Nephron progenitor cell (in vitro differentiated cells): ENCODE data around the gene GPR26.

Source experiments
- DNase-seq: peaks from one replicate; pipeline ENCODE4 v3.0.0; 2021
- H3K27ac Mint-ChIP-seq: 2 replicates; pipeline ENCODE4 v1.8.0; 2021; ENCODE audit warnings: mild to moderate bottlenecking, moderate library complexity, mixed read lengths
- H3K27me3 Mint-ChIP-seq: 2 replicates; pipeline ENCODE4 v1.8.0; 2021; ENCODE audit warnings: mild to moderate bottlenecking, low read depth, mixed read lengths; ENCODE audit not compliant: poor library complexity
- H3K36me3 Mint-ChIP-seq: 2 replicates; pipeline ENCODE4 v1.8.0; 2021; ENCODE audit warnings: low read depth, mixed read lengths
- H3K4me1 Mint-ChIP-seq: 2 replicates; pipeline ENCODE4 v1.8.0; 2021; ENCODE audit warnings: mixed read lengths
- H3K4me3 Mint-ChIP-seq: 2 replicates; pipeline ENCODE4 v1.8.0; 2021; ENCODE audit warnings: mild to moderate bottlenecking, moderate library complexity, mixed read lengths
- H3K9me3 Mint-ChIP-seq: 2 replicates; pipeline ENCODE4 v1.8.0; 2021; ENCODE audit warnings: mild to moderate bottlenecking, moderate library complexity, mixed read lengths
- TF ChIP-seq, protein P1 (sequence below): fragments of 200-600 bp; sonication (generic); IDR thresholded peaks from 2 replicates; pipeline ENCODE4 v1.5.0; 2021; ENCODE audit warnings: antibody characterized with exemption

Gene GPR26, protein sequence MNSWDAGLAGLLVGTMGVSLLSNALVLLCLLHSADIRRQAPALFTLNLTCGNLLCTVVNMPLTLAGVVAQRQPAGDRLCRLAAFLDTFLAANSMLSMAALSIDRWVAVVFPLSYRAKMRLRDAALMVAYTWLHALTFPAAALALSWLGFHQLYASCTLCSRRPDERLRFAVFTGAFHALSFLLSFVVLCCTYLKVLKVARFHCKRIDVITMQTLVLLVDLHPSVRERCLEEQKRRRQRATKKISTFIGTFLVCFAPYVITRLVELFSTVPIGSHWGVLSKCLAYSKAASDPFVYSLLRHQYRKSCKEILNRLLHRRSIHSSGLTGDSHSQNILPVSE

DNA sequence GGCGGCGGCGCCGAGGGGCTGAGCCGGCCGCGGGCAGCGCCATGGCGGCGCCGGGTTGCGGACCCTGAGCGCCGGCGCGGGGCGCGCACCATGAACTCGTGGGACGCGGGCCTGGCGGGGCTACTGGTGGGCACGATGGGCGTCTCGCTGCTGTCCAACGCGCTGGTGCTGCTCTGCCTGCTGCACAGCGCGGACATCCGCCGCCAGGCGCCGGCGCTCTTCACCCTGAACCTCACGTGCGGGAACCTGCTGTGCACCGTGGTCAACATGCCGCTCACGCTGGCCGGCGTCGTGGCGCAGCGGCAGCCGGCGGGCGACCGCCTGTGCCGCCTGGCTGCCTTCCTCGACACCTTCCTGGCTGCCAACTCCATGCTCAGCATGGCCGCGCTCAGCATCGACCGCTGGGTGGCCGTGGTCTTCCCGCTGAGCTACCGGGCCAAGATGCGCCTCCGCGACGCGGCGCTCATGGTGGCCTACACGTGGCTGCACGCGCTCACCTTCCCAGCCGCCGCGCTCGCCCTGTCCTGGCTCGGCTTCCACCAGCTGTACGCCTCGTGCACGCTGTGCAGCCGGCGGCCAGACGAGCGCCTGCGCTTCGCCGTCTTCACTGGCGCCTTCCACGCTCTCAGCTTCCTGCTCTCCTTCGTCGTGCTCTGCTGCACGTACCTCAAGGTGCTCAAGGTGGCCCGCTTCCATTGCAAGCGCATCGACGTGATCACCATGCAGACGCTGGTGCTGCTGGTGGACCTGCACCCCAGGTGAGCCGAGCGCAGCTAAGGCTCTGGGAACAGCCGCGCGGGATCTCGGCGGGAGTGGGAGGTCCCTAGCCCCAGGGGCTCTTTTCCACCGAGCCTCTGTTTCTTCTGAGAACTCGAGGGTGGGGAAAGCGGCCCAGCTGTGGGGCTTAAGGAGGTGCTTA, at the start of gene GPR26:
Gene GPR26 (plus strand): TSS at position 38 of the 919 bp plus-strand sequence. CDS start 53 bp downstream, at position 91.
- peaks cover 7% of the 10 kb centered on the region for H3K4me1 Mint-ChIP-seq
- H3K4me3 Mint-ChIP-seq, result peak within 1 kb of the TSS; percentile 70
- H3K27ac Mint-ChIP-seq, result no peak within 1 kb of the TSS
- H3K27me3 Mint-ChIP-seq, result peaks cover 89% of the 10 kb centered on the region
- H3K36me3 Mint-ChIP-seq, result no peaks in the 10 kb centered on the region
- H3K9me3 Mint-ChIP-seq, result peaks cover 4% of the 10 kb centered on the region
- DNase-seq, result peak; percentile 74
- TF ChIP-seq, protein P1, sequence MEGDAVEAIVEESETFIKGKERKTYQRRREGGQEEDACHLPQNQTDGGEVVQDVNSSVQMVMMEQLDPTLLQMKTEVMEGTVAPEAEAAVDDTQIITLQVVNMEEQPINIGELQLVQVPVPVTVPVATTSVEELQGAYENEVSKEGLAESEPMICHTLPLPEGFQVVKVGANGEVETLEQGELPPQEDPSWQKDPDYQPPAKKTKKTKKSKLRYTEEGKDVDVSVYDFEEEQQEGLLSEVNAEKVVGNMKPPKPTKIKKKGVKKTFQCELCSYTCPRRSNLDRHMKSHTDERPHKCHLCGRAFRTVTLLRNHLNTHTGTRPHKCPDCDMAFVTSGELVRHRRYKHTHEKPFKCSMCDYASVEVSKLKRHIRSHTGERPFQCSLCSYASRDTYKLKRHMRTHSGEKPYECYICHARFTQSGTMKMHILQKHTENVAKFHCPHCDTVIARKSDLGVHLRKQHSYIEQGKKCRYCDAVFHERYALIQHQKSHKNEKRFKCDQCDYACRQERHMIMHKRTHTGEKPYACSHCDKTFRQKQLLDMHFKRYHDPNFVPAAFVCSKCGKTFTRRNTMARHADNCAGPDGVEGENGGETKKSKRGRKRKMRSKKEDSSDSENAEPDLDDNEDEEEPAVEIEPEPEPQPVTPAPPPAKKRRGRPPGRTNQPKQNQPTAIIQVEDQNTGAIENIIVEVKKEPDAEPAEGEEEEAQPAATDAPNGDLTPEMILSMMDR, result no peak

DNA sequence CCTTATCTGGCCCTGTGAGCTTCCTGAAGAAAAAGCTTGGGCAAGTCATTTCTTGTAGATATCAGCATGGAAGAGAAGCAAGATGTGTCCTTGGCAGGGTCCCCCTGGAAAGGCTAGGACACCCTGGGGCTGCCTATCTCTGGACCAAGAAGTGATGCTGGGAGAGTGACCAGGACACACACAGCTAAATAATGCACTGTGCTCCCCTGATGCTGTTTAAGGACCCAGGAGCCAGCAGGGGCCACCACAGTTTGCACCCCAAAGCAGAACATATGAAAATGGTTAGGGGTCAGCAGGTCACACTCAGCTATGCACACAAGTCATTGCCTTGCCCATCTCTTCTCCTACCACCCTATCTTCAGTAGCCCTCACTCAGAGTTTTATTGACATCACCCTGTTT, 47.9 kb upstream of the GPR26 start:
- no peaks in the 10 kb centered on the region for H3K36me3 Mint-ChIP-seq
- H3K27me3 Mint-ChIP-seq, result peaks cover 24% of the 10 kb centered on the region
- H3K4me3 Mint-ChIP-seq, result no peak overlapping the region
- H3K27ac Mint-ChIP-seq, result no peak overlapping the region
- no peaks in the 10 kb centered on the region for H3K9me3 Mint-ChIP-seq
- TF ChIP-seq, protein P1, result no peak
- H3K4me1 Mint-ChIP-seq, result no peaks in the 10 kb centered on the region
- no peak for DNase-seq

DNA sequence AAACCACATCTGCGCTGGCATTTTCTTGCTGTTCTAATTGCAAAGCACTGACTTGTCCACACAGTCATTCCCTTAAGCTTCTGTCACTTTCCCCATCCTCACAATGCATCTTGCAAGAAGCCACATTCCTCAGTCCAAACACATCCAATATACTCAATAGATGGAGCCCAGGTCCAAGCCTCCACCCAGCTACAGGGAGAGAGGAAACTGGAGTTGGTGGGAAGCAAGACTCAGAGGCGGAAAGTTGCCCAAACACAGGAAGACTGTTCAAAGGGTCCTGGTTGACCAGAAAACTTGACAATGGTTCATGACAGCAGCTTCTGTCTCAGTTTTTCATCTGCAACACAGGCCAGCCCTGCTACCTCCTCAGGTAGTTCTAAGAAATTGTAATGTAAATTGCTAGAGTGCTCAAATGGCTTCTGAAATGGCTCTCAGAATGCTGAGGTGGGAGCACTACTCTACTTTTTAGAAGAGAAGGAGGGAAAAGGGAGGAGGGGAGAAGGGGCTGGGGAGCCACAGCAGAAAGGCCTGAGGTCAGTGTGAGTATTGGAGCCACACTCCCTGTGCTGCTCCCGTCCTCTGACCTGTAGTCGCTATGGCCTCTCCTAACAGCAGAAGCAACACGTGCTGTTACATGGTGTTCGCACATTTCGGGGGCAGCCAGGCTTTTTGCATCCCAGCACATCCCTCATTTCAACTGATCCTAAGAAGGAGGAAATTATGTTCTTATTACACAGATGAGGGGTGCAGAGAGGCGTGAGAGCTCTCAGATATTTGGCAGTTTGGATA, 46.9 kb upstream of the GPR26 start:
- TF ChIP-seq, protein P1, result no peak
- no peaks in the 10 kb centered on the region for H3K9me3 Mint-ChIP-seq
- H3K36me3 Mint-ChIP-seq, result no peaks in the 10 kb centered on the region
- no peak for DNase-seq
- no peak overlapping the region for H3K4me3 Mint-ChIP-seq
- H3K27me3 Mint-ChIP-seq, result peaks cover 24% of the 10 kb centered on the region
- no peak overlapping the region for H3K27ac Mint-ChIP-seq
- no peaks in the 10 kb centered on the region for H3K4me1 Mint-ChIP-seq

DNA sequence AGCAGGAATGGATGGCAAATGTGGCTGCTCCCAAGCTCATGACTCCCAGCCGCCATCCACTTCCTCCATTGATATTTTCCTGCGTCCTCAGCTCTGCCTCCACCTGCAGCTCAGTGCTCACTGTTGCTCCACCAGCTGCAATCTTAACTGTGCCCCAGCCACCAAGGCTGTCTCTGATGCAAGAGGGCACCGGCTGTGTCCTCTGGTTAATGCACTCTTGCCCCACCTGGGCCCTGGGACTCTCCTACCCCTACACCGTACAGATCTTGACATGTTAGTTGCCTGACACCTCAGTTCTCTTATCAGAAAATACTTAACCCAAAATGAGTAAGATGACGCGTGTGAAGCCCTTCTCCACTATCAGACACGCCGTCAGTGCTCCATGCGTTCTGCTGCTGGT, 45.5 kb upstream of the GPR26 start:
- no peak overlapping the region for H3K4me3 Mint-ChIP-seq
- peaks cover 16% of the 10 kb centered on the region for H3K27me3 Mint-ChIP-seq
- no peaks in the 10 kb centered on the region for H3K9me3 Mint-ChIP-seq
- TF ChIP-seq, protein P1, result no peak
- DNase-seq, result no peak
- no peaks in the 10 kb centered on the region for H3K4me1 Mint-ChIP-seq
- H3K36me3 Mint-ChIP-seq, result no peaks in the 10 kb centered on the region
- no peak overlapping the region for H3K27ac Mint-ChIP-seq

DNA sequence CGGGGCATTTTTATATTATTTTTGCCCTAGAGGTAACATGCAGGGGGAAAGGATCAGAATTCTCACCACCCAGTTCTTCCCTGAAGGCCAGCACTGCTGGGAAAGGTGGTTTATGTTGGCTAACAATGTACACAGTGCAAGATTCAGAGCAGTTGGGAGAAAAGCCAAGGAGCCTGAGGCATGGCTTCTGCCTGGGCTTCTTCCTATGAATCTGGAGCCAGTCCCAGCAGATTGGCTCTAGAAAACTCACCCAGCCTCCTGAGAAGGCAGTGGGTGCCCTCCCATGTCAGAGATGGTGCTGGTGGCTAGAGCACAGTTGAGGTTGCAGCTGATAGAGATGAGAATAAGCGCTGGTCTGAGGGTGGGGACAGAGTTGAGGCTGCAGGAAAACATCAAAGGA, 44.7 kb upstream of the GPR26 start:
- no peaks in the 10 kb centered on the region for H3K4me1 Mint-ChIP-seq
- H3K27me3 Mint-ChIP-seq, result peaks cover 13% of the 10 kb centered on the region
- H3K4me3 Mint-ChIP-seq, result no peak overlapping the region
- no peaks in the 10 kb centered on the region for H3K9me3 Mint-ChIP-seq
- DNase-seq, result no peak
- TF ChIP-seq, protein P1, result no peak
- no peaks in the 10 kb centered on the region for H3K36me3 Mint-ChIP-seq
- H3K27ac Mint-ChIP-seq, result no peak overlapping the region
